Trophoblast cell (in vitro differentiated cells and primary cell): Measurements from ENCODE around the gene ITGB3BP.

Experiments used
- DNase-seq, 2 donors: peaks; one replicate each; pipeline ENCODE4 v3.0.0-alpha.2; 2016
- H2AFZ ChIP-seq: 2 replicates; pipeline ENCODE4 v1.6.1; 2013; ENCODE audit warnings: low read length, moderate library complexity, mild to moderate bottlenecking; ENCODE audit not compliant: insufficient read depth, poor library complexity
- H2AK5ac ChIP-seq: 2 replicates; pipeline ENCODE4 v1.6.1; 2013; ENCODE audit warnings: mild to moderate bottlenecking, low read length
- H2BK120ac ChIP-seq: 2 replicates; pipeline ENCODE4 v1.6.1; 2013; ENCODE audit warnings: low read length, mild to moderate bottlenecking, moderate library complexity; ENCODE audit not compliant: insufficient read depth, poor library complexity
- H2BK12ac ChIP-seq: 2 replicates; pipeline ENCODE4 v1.6.1; 2013; ENCODE audit warnings: mild to moderate bottlenecking, low read length, moderate library complexity
- H2BK5ac ChIP-seq: 2 replicates; pipeline ENCODE4 v1.6.1; 2013; ENCODE audit warnings: low read length, low read depth, moderate library complexity, mild to moderate bottlenecking; ENCODE audit not compliant: poor library complexity
- H3K14ac ChIP-seq: 2 replicates; pipeline ENCODE4 v1.6.1; 2013; ENCODE audit warnings: mild to moderate bottlenecking, low read length
- H3K18ac ChIP-seq: 2 replicates; pipeline ENCODE4 v1.6.1; 2013; ENCODE audit warnings: mild to moderate bottlenecking, low read length
- H3K23ac ChIP-seq: 2 replicates; pipeline ENCODE4 v1.6.1; 2013; ENCODE audit warnings: low read length
- H3K27ac ChIP-seq: 2 replicates; pipeline ENCODE4 v1.5.1; 2013; ENCODE audit warnings: low read depth, mild to moderate bottlenecking, inconsistent platforms, low read length, moderate library complexity
- H3K27me3 ChIP-seq: 2 replicates; pipeline ENCODE4 v1.6.1; 2013; ENCODE audit warnings: inconsistent platforms, mild to moderate bottlenecking, low read length, moderate library complexity; ENCODE audit not compliant: insufficient read depth
- H3K36me3 ChIP-seq, 2 experiments: 1 replicate in 1 of 2; 2 replicates in 1 of 2; pipeline ENCODE4 v1.6.1; 2013; ENCODE audit warnings: low read length in 2 of 2, mild to moderate bottlenecking in 2 of 2, moderate library complexity in 1 of 2; ENCODE audit not compliant: insufficient read depth in 2 of 2, control insufficient read depth in 1 of 2
- H3K4ac ChIP-seq: 2 replicates; pipeline ENCODE4 v1.6.1; 2013; ENCODE audit warnings: low read depth, mild to moderate bottlenecking, low read length, moderate library complexity
- H3K4me1 ChIP-seq, 2 experiments: 1 replicate in 1 of 2; 2 replicates in 1 of 2; pipeline ENCODE4 v1.6.1; 2013; ENCODE audit warnings: low read length in 2 of 2, mild to moderate bottlenecking in 2 of 2, moderate library complexity in 1 of 2; ENCODE audit not compliant: insufficient read depth in 2 of 2, control insufficient read depth in 1 of 2
- H3K4me2 ChIP-seq: 2 replicates; pipeline ENCODE4 v1.6.1; 2013; ENCODE audit warnings: inconsistent platforms, mild to moderate bottlenecking, low read length, moderate library complexity
- H3K4me3 ChIP-seq: 2 replicates; pipeline ENCODE4 v1.5.1; 2013; ENCODE audit warnings: mild to moderate bottlenecking, low read depth, low read length, inconsistent platforms
- H3K79me1 ChIP-seq: one replicate; pipeline ENCODE4 v1.6.1; 2013; ENCODE audit warnings: low read length
- H3K79me2 ChIP-seq: 2 replicates; pipeline ENCODE4 v1.6.1; 2013; ENCODE audit warnings: low read length, mild to moderate bottlenecking; ENCODE audit not compliant: control insufficient read depth, insufficient read depth, poor library complexity
- H3K9ac ChIP-seq: 2 replicates; pipeline ENCODE4 v1.6.1; 2013; ENCODE audit warnings: mild to moderate bottlenecking, low read length
- H3K9me3 ChIP-seq: 2 replicates; pipeline ENCODE4 v1.6.1; 2013; ENCODE audit warnings: low read depth, mild to moderate bottlenecking, control low read depth, inconsistent platforms, low read length; ENCODE audit not compliant: insufficient read depth
- H4K12ac ChIP-seq: 2 replicates; pipeline ENCODE4 v1.6.1; 2013; ENCODE audit warnings: low read depth, mild to moderate bottlenecking, low read length, moderate library complexity
- H4K8ac ChIP-seq: 2 replicates; pipeline ENCODE4 v1.6.1; 2013; ENCODE audit warnings: low read depth, mild to moderate bottlenecking, low read length, moderate library complexity
- H4K91ac ChIP-seq: one replicate; pipeline ENCODE4 v1.6.1; 2013; ENCODE audit warnings: low read depth, mild to moderate bottlenecking, low read length, moderate library complexity
- WGBS: extraction: QIAGEN DNeasy Blood & Tissue Kit; methylation state at CpG from one replicate; pipeline ENCODE4 v1.1.7; 2013; ENCODE audit warnings: missing lambda C conversion rate; ENCODE audit not compliant: insufficient read length, insufficient coverage; ENCODE audit errors: extremely low coverage; 5-methylcytosine and 5-hydroxymethylcytosine counted together

ITGB3BP gene

GRCh38 chr1:63497577-63497976 is 25.4 kb downstream of the ITGB3BP start:
- DNase-seq = no peak
- H3K14ac ChIP-seq = no peak overlapping the region
- H3K23ac ChIP-seq = no peak overlapping the region
- H3K4me2 ChIP-seq = no peak overlapping the region
- H3K79me1 ChIP-seq = no peaks in the 10 kb centered on the region
- no peak overlapping the region for H2BK12ac ChIP-seq
- no peak overlapping the region for H4K8ac ChIP-seq
- H4K12ac ChIP-seq = no peak overlapping the region
- H2AFZ ChIP-seq = no peak overlapping the region
- no peaks in the 10 kb centered on the region for H3K9me3 ChIP-seq
- WGBS = no CpG with 5 or more reads among the region's 2 CpGs
- H3K79me2 ChIP-seq = no peaks in the 10 kb centered on the region
- no peak overlapping the region for H3K18ac ChIP-seq
- H3K27ac ChIP-seq = no peak overlapping the region
- no peak overlapping the region for H2AK5ac ChIP-seq
- H3K36me3 ChIP-seq = peaks cover 0 to 3% of the 10 kb centered on the region in 2 experiments
- no peaks in the 10 kb centered on the region for H3K27me3 ChIP-seq
- no peaks in the 10 kb centered on the region for H3K4me1 ChIP-seq
- no peak overlapping the region for H3K4me3 ChIP-seq
- no peak overlapping the region for H2BK5ac ChIP-seq
- H4K91ac ChIP-seq = no peak overlapping the region
- H3K4ac ChIP-seq = no peak overlapping the region
- H2BK120ac ChIP-seq = no peak overlapping the region
- H3K9ac ChIP-seq = no peak overlapping the region

- Histone ChIP-seq H4K91ac (no peak overlapping the region), H3K4me3 (no peak overlapping the region), H3K4ac (no peak overlapping the region), H3K79me1 (no peaks in the 10 kb centered on the region), H3K4me1 (no peaks in the 10 kb centered on the region), H2BK120ac (no peak overlapping the region), H3K27ac (no peak overlapping the region), H4K12ac (no peak overlapping the region), H4K8ac (no peak overlapping the region), H2AFZ (no peak overlapping the region), H3K27me3 (no peaks in the 10 kb centered on the region), H3K14ac (no peak overlapping the region), H2BK5ac (no peak overlapping the region), H3K9me3 (no peaks in the 10 kb centered on the region), H2AK5ac (no peak overlapping the region), H3K36me3 (no peaks in the 10 kb centered on the region), H3K79me2 (no peaks in the 10 kb centered on the region), H3K18ac (no peak overlapping the region), H2BK12ac (no peak overlapping the region), H3K23ac (no peak overlapping the region), H3K9ac (no peak overlapping the region), H3K4me2 (no peak overlapping the region)
- no CpG with 5 or more reads among the region's 8 CpGs for WGBS
- no peak for DNase-seq
Observed at GRCh38 chr1:63487336-63488065, 35.5 kb downstream of the ITGB3BP start.

GRCh38 chr1:63486629-63487028 is 36.4 kb downstream of the ITGB3BP start:
- H2BK5ac ChIP-seq = no peak overlapping the region
- H4K8ac ChIP-seq = no peak overlapping the region
- no peak overlapping the region for H4K12ac ChIP-seq
- H4K91ac ChIP-seq = no peak overlapping the region
- no peaks in the 10 kb centered on the region for H3K4me1 ChIP-seq
- H3K4me2 ChIP-seq = no peak overlapping the region
- H3K4me3 ChIP-seq = no peak overlapping the region
- no peak overlapping the region for H3K14ac ChIP-seq
- no peaks in the 10 kb centered on the region for H3K27me3 ChIP-seq
- H3K9me3 ChIP-seq = no peaks in the 10 kb centered on the region
- H2AFZ ChIP-seq = no peak overlapping the region
- no peaks in the 10 kb centered on the region for H3K79me2 ChIP-seq
- no peaks in the 10 kb centered on the region for H3K36me3 ChIP-seq
- no peak for DNase-seq
- no peak overlapping the region for H3K27ac ChIP-seq
- H3K9ac ChIP-seq = no peak overlapping the region
- WGBS = no CpG with 5 or more reads among the region's 1 CpG
- no peak overlapping the region for H2BK120ac ChIP-seq
- no peak overlapping the region for H3K18ac ChIP-seq
- H3K23ac ChIP-seq = no peak overlapping the region
- H3K79me1 ChIP-seq = no peaks in the 10 kb centered on the region
- H3K4ac ChIP-seq = no peak overlapping the region
- no peak overlapping the region for H2AK5ac ChIP-seq
- no peak overlapping the region for H2BK12ac ChIP-seq

- Histone ChIP-seq H3K23ac (no peak overlapping the region), H4K8ac (no peak overlapping the region), H3K9ac (no peak overlapping the region), H3K4ac (no peak overlapping the region), H3K14ac (no peak overlapping the region), H3K4me3 (no peak overlapping the region), H3K27ac (no peak overlapping the region), H2BK120ac (no peak overlapping the region), H3K27me3 (no peaks in the 10 kb centered on the region), H3K79me1 (no peaks in the 10 kb centered on the region), H2AK5ac (no peak overlapping the region), H4K91ac (no peak overlapping the region), H4K12ac (no peak overlapping the region), H2AFZ (no peak overlapping the region), H3K4me2 (no peak overlapping the region), H2BK5ac (no peak overlapping the region), H3K4me1 (no peaks in the 10 kb centered on the region), H3K79me2 (no peaks in the 10 kb centered on the region), H3K9me3 (no peaks in the 10 kb centered on the region), H3K36me3 (no peaks in the 10 kb centered on the region), H2BK12ac (no peak overlapping the region), H3K18ac (no peak overlapping the region)
- no CpG with 5 or more reads among the region's 1 CpG for WGBS
- no peak for DNase-seq
Observed at GRCh38 chr1:63480057-63480456, 43.0 kb downstream of the ITGB3BP start.
